Aorta (tissue), 5 donors: ENCODE data around the gene MAST4. TPM values are rescaled to one million over a fixed set of nuclear protein-coding genes. Genes with fewer than 3 reads are reported as not detected.
A peak's percentile ranks its signal among the peaks of the same experiment; 100 is the strongest.

ENCODE experiments used
- ATAC-seq: fragments of 200-7000 bp; cut with Tn5 transposase; one replicate; pipeline ENCODE4 v1.9.1; 2022; ENCODE audit warnings: moderate library complexity; ENCODE audit not compliant: low FRiP score
- DNase-seq, 2 donors: peaks; one replicate each; pipeline ENCODE4 v3.0.0-alpha.2; 2020
- H3K27ac ChIP-seq, 2 donors: one replicate each; pipeline ENCODE4 v1.5.1; 2013; ENCODE audit warnings: low read length in 2 of 2, mild to moderate bottlenecking in 2 of 2, moderate library complexity in 2 of 2, control low read depth in 1 of 2, inconsistent platforms in 1 of 2, low read depth in 1 of 2
- H3K27me3 ChIP-seq, 2 donors: one replicate each; pipeline ENCODE4 v1.6.1; 2013; ENCODE audit warnings: control low read depth in 1 of 2, low read length in 1 of 2, mild to moderate bottlenecking in 1 of 2, moderate library complexity in 1 of 2; ENCODE audit not compliant: insufficient read depth in 2 of 2, control insufficient read depth in 1 of 2
- H3K36me3 ChIP-seq, 2 donors: one replicate each; pipeline ENCODE4 v1.6.1; 2013; ENCODE audit warnings: control low read depth in 1 of 2, low read length in 1 of 2, mild to moderate bottlenecking in 1 of 2; ENCODE audit not compliant: insufficient read depth in 2 of 2, control insufficient read depth in 1 of 2
- H3K4me1 ChIP-seq, 2 donors: one replicate each; pipeline ENCODE4 v1.6.1; 2013; ENCODE audit warnings: low read length in 2 of 2, control low read depth in 1 of 2, mild to moderate bottlenecking in 1 of 2, moderate library complexity in 1 of 2; ENCODE audit not compliant: insufficient read depth in 2 of 2, control insufficient read depth in 1 of 2
- H3K4me3 ChIP-seq, 2 donors: one replicate each; pipeline ENCODE4 v1.5.1; 2013; ENCODE audit warnings: low read length in 2 of 2, control low read depth in 1 of 2, mild to moderate bottlenecking in 1 of 2
- H3K9me3 ChIP-seq: one replicate; pipeline ENCODE4 v1.6.1; 2013; ENCODE audit warnings: mild to moderate bottlenecking, low read length; ENCODE audit not compliant: control insufficient read depth
- WGBS, 2 donors: extraction: QIAGEN DNeasy Blood & Tissue Kit; methylation state at CpG; one replicate each; pipeline ENCODE4 v1.1.7; 2013; 5-methylcytosine and 5-hydroxymethylcytosine counted together
- intact Hi-C, 2 donors: fragments of 100-400 bp; cut with DNase I; formaldehyde crosslinking; loops; one replicate each; pipeline versions ENCODE4 v1.14.2 to v1.15.0; 2022
- long read RNA-seq, 2 donors: library from polyadenylated mRNA; unstranded; transcript quantifications; one replicate each; pipeline ENCODE4 v2.0.0, GENCODE V29; 2020 to 2021
- polyA plus RNA-seq, 2 donors: library from polyadenylated mRNA; stranded (reverse); fragments of 200-250 nt; gene quantifications; one replicate each; pipeline ENCODE4 v1.2.3, GENCODE V29; 2013
- total RNA-seq, 2 donors: library from RNA; stranded (reverse); fragmentation: NEBNext Ultra II Directional; extraction: Animal tissue kit (Norgen Biotek cat#: 25700); gene quantifications; one replicate each; pipeline ENCODE4 v1.2.1, GENCODE V29; 2021
- donor health status: healthy with polysubstance abuse.
- donor health status: Bipolar disorder and iron deficiency.
- donor health status: DM: no; HTN: no; CAD: no.
- donor health status: DM: no; HTN: no; CAD: no.
- donor health status: DM: yes; HTN: yes; CAD: no.

Gene MAST4
- 10 to 100 TPM; 40.8 to 66.5 TPM for total RNA-seq
- polyA plus RNA-seq = 1 to 10 TPM; 2.4 to 9.0 TPM
- long read RNA-seq, donor 1, partial matches to known transcripts = 49 of 65 reads
- long read RNA-seq, donor 1, other reads (novel, unspliced or antisense) = 15 of 65 reads
- long read RNA-seq, donor 2, partial matches to known transcripts = 51 of 76 reads
- long read RNA-seq, donor 2, other reads (novel, unspliced or antisense) = 25 of 76 reads

- ATAC-seq = peak; percentile 95
- Histone ChIP-seq H3K4me1 (no peaks in the 10 kb centered on the region), H3K9me3 (no peaks in the 10 kb centered on the region), H3K27ac (no peak within 1 kb of the TSS), H3K4me3 (peak within 1 kb of the TSS; percentile 35 to 42), H3K27me3 (no peaks in the 10 kb centered on the region), H3K36me3 (no peaks in the 10 kb centered on the region)
- DNase-seq = peak; percentile 90 to 95
- 2% methylated on average over 70 to 74 of the region's 74 CpGs for WGBS, 2 donors
- intact Hi-C loops = no loop called here
These were observed at the start of gene MAST4 for GRCh38 chr5:66595756-66596635. Gene MAST4 (plus strand): TSS chr5:66596393. CDS start chr5:66596656, 263 bp downstream.

DNA sequence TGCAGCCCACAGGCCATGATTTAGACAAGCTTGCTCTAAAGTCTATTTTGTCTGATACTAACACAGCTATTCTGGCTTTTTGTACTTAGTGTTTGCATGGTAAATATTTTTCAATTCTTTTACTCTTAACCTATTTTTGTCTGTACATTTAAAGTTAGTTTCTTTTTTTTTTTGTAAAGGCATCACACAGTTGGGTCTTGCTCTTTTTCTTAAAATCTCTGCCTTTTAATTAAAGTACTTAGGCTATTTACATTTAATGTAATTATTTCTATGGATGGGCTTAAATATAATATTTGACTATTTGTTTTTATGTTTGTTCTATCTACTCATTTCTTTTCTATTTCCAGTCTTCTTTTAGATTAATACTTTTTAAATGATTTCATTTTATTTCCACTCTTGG, 49.7 kb upstream of the MAST4 start:
- DNase-seq = no peak
- no peak for ATAC-seq
- Histone ChIP-seq H3K9me3 (peaks cover 3% of the 10 kb centered on the region), H3K27ac (no peak overlapping the region), H3K4me3 (no peak overlapping the region), H3K36me3 (no peaks in the 10 kb centered on the region), H3K27me3 (no peaks in the 10 kb centered on the region), H3K4me1 (no peaks in the 10 kb centered on the region)
- intact Hi-C loops = no loop called here

- no peak overlapping the region for H3K4me3 ChIP-seq
- no peaks in the 10 kb centered on the region for H3K27me3 ChIP-seq
- 64 to 71% methylated on average over 2 of the region's 2 CpGs for WGBS, 2 donors
- intact Hi-C loops = no loop called here
- no peaks in the 10 kb centered on the region for H3K4me1 ChIP-seq
- H3K27ac ChIP-seq = no peak overlapping the region
- peaks cover 5% of the 10 kb centered on the region for H3K9me3 ChIP-seq
- no peak for DNase-seq
- no peaks in the 10 kb centered on the region for H3K36me3 ChIP-seq
- ATAC-seq = no peak
These were observed 44.9 kb upstream of the MAST4 start for GRCh38 chr5:66551338-66551737.

DNA sequence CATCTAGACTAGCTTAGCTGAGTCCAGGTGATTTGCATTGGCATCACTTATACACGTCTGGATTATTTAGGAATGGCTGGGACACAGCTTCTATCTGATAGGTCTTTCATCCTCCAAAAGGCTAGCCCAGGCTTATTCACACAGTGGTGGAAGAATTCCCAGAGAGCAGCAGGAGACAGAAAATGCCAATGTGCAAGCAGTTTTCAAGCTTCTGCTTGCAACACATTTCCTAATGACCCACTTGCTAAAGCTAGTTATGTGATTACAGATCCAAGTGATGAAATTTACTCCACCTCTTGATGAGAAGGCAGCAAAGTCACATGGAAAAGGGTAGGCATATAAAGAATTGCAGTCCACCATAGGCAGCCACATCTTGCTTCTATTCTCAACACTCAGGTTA, 44.2 kb upstream of the MAST4 start:
- Histone ChIP-seq H3K27me3 (no peaks in the 10 kb centered on the region), H3K4me3 (no peak overlapping the region), H3K4me1 (no peaks in the 10 kb centered on the region), H3K9me3 (peaks cover 5% of the 10 kb centered on the region), H3K27ac (no peak overlapping the region), H3K36me3 (no peaks in the 10 kb centered on the region)
- intact Hi-C loops = no loop called here
- ATAC-seq (no peak), DNase-seq (no peak)
- 78 to 83% methylated on average over 1 of the region's 1 CpG for WGBS, 2 donors

- H3K27me3 ChIP-seq = no peaks in the 10 kb centered on the region
- no peaks in the 10 kb centered on the region for H3K36me3 ChIP-seq
- no peak overlapping the region for H3K27ac ChIP-seq
- intact Hi-C loops = no loop called here
- DNase-seq (no peak), ATAC-seq (no peak)
- H3K4me3 ChIP-seq = no peak overlapping the region
- peaks cover 5% of the 10 kb centered on the region for H3K9me3 ChIP-seq
- no peaks in the 10 kb centered on the region for H3K4me1 ChIP-seq
- 89 to 93% methylated on average over 1 of the region's 1 CpG for WGBS, 2 donors
These were observed 42.8 kb upstream of the MAST4 start for GRCh38 chr5:66553368-66553912.

DNA sequence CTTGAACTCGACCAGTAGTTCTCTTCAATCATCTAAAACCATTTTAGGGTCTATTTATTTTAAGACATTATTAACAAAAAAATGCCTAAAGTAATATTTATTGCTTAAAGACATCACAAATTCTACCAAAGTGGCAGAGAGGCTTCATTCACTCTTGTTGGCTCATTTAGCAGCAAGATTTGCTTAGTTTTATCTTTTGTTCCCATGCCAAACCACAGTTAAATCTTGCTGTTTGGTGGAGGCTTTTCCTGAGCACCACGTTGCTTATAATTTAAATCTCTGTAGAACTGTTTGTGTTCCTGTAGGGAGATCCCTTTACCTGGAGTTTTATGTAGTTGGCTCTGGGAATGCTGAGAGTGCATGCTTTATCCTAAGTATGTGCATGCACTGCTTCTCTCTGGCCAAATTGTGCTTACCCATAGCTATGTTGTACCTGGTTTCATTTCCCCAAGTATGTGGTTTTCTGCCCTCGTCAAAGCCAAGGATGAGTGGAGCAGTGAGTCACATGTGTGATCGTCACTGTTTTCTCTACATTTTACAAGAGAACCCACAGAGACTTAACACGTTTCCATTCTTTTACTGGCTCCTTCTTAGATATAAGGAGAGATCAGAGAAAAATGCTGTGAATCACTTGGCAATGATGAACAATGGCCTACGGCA, 42.1 kb upstream of the MAST4 start:
- WGBS, 2 donors = 67 to 77% methylated on average over 6 of the region's 6 CpGs
- no peak for ATAC-seq
- Histone ChIP-seq H3K4me1 (no peaks in the 10 kb centered on the region), H3K9me3 (peaks cover 5% of the 10 kb centered on the region), H3K4me3 (no peak overlapping the region), H3K27ac (no peak overlapping the region), H3K27me3 (no peaks in the 10 kb centered on the region), H3K36me3 (no peaks in the 10 kb centered on the region)
- no peak for DNase-seq
- intact Hi-C loops = no loop called here

- ATAC-seq (no peak), DNase-seq (no peak)
- 84 to 91% methylated on average over 2 of the region's 2 CpGs for WGBS, 2 donors
- peaks cover 2% of the 10 kb centered on the region for H3K9me3 ChIP-seq
- intact Hi-C loops = no loop called here
- H3K27ac ChIP-seq = no peak overlapping the region
- H3K4me3 ChIP-seq = no peak overlapping the region
- no peaks in the 10 kb centered on the region for H3K27me3 ChIP-seq
- no peaks in the 10 kb centered on the region for H3K36me3 ChIP-seq
- H3K4me1 ChIP-seq = no peaks in the 10 kb centered on the region
These were observed 41.3 kb upstream of the MAST4 start for GRCh38 chr5:66554884-66555283.

DNA sequence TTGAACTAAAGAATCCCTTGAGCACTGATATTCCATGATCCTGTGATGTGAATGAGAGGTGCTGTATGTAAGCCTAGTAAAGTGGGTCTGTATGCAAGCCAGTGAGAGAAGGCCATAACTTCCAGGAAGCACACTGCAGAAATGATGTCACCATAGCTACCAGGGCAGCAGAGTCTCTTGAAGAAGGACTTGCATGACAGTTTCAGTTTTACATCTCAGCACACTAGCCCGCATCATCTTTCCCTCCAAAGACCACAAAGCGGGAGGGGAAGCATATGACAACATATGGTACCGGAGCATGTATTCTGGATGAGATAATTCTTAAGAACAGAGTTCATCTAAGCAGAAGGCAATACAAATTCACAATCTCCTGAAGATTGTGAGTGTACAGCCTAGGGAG, 37.6 kb upstream of the MAST4 start:
- no peak for ATAC-seq

More for the DNA sequence above, 37.6 kb upstream of the MAST4 start:
- no peak for DNase-seq
- Histone ChIP-seq H3K27ac (no peak overlapping the region), H3K4me1 (no peaks in the 10 kb centered on the region), H3K27me3 (no peaks in the 10 kb centered on the region), H3K36me3 (no peaks in the 10 kb centered on the region), H3K9me3 (peaks cover 2% of the 10 kb centered on the region), H3K4me3 (no peak overlapping the region)
- intact Hi-C loops = no loop called here
- 92 to 95% methylated on average over 3 of the region's 3 CpGs for WGBS, 2 donors
